WTC11 (cell line): ENCODE data around the gene PEAR1. TPM values are rescaled to one million over a fixed set of nuclear protein-coding genes. Genes with fewer than 3 reads are reported as not detected.
A peak's percentile ranks its signal among the peaks of the same experiment; 100 is the strongest.

ENCODE experiments used
- ATAC-seq: fragments of 200-7000 bp; cut with Tn5 transposase; 2 replicates; pipeline ENCODE4 v1.10.0; 2021; ENCODE audit warnings: mild to moderate bottlenecking, moderate library complexity
- CTCF ChIA-PET: fragments of 300-600 bp; sonication (Branson Sonifier 250); formaldehyde crosslinking; loops from one replicate; lab custom pipeline; 2021; ENCODE audit warnings: antibody characterized with exemption; lab: Charles Lee
- POLR2A ChIA-PET: fragments of 350-600 bp; sonication (Branson Sonifier 250); formaldehyde crosslinking; loops from one replicate; lab custom pipeline; 2021; ENCODE audit warnings: antibody characterized with exemption; lab: Charles Lee
- DNase-seq: peaks from one replicate; pipeline ENCODE4 v3.0.0; 2021; ENCODE audit warnings: low spot score
- H3K27ac Mint-ChIP-seq: 2 replicates; pipeline ENCODE4 v1.8.0; 2021; ENCODE audit warnings: mixed read lengths
- H3K27me3 Mint-ChIP-seq: 2 replicates; pipeline ENCODE4 v1.8.0; 2021; ENCODE audit warnings: low read depth, mild to moderate bottlenecking, moderate library complexity, mixed read lengths
- H3K36me3 Mint-ChIP-seq: 2 replicates; pipeline ENCODE4 v1.8.0; 2021; ENCODE audit warnings: mixed read lengths
- H3K4me1 Mint-ChIP-seq: 2 replicates; pipeline ENCODE4 v1.8.0; 2022; ENCODE audit warnings: mixed read lengths
- H3K4me3 Mint-ChIP-seq: 2 replicates; pipeline ENCODE4 v1.8.0; 2021; ENCODE audit warnings: mild to moderate bottlenecking, moderate library complexity, mixed read lengths
- H3K9me3 Mint-ChIP-seq: 2 replicates; pipeline ENCODE4 v1.8.0; 2021; ENCODE audit warnings: mixed read lengths
- ATF1 ChIP-seq: sonication (generic); formaldehyde crosslinking; IDR thresholded peaks from 2 replicates; pipeline ENCODE4 v1.8.1; 2023; ENCODE audit warnings: mild to moderate bottlenecking, moderate library complexity, missing genetic modification reagents
- ETV6 ChIP-seq: sonication (generic); formaldehyde crosslinking; IDR thresholded peaks from 2 replicates; pipeline ENCODE4 v1.8.1; 2022; ENCODE audit warnings: mild to moderate bottlenecking, missing genetic modification reagents
- GTF2I ChIP-seq: fragments of 250-450 bp; sonication (Bioruptor Pico); conservative IDR thresholded peaks from 2 replicates; pipeline ENCODE4 v1.4.0; 2021; ENCODE audit warnings: mild to moderate bottlenecking
- HMGA2 ChIP-seq: fragments of 250-450 bp; sonication (Bioruptor Pico); IDR thresholded peaks from 2 replicates; pipeline ENCODE4 v1.4.0; 2021; ENCODE audit warnings: mild to moderate bottlenecking, moderate library complexity
- JUN ChIP-seq: sonication (generic); formaldehyde crosslinking; IDR thresholded peaks from 2 replicates; pipeline ENCODE4 v1.8.0; 2023; ENCODE audit warnings: mild to moderate bottlenecking, missing genetic modification reagents
- NR3C1 ChIP-seq: sonication (generic); formaldehyde crosslinking; conservative IDR thresholded peaks from 2 replicates; pipeline ENCODE4 v1.8.1; 2023; ENCODE audit warnings: low read depth, mild to moderate bottlenecking, missing genetic modification reagents
- PRRX2 ChIP-seq: fragments of 250-450 bp; sonication (Bioruptor Pico); IDR thresholded peaks from 2 replicates; pipeline ENCODE4 v1.8.0; 2021; ENCODE audit warnings: mild to moderate bottlenecking
- RELA ChIP-seq: sonication (generic); formaldehyde crosslinking; IDR thresholded peaks from 2 replicates; pipeline ENCODE4 v1.8.1; 2022; ENCODE audit warnings: missing genetic modification reagents, mild to moderate bottlenecking, borderline replicate concordance
- SMAD3 ChIP-seq: sonication (generic); formaldehyde crosslinking; IDR thresholded peaks from 2 replicates; pipeline ENCODE4 v1.8.0; 2022; ENCODE audit warnings: missing genetic modification reagents, mild to moderate bottlenecking, borderline replicate concordance
- SOX15 ChIP-seq: fragments of 250-450 bp; sonication (Bioruptor Pico); IDR thresholded peaks from 2 replicates; pipeline ENCODE4 v1.9.0; 2021; ENCODE audit warnings: mild to moderate bottlenecking
- total RNA-seq: library from RNA; stranded (reverse); gene quantifications from 3 replicates; pipeline ENCODE4 v1.2.3, GENCODE V29; 2021
- TF ChIP-seq, protein P1 (sequence below): sonication (generic); formaldehyde crosslinking; IDR thresholded peaks from 2 replicates; pipeline ENCODE4 v1.8.0; 2023; ENCODE audit warnings: missing genetic modification reagents, mild to moderate bottlenecking, borderline replicate concordance
- TF ChIP-seq, protein P2 (sequence below): sonication (generic); formaldehyde crosslinking; conservative IDR thresholded peaks from 2 replicates; pipeline ENCODE4 v1.8.1; 2022; ENCODE audit warnings: mild to moderate bottlenecking, missing genetic modification reagents
- TF ChIP-seq, protein P3 (sequence below): sonication (generic); formaldehyde crosslinking; IDR thresholded peaks from 2 replicates; pipeline ENCODE4 v1.8.0; 2022; ENCODE audit warnings: mild to moderate bottlenecking, missing genetic modification reagents
- TF ChIP-seq, protein P4 (sequence below): sonication (generic); formaldehyde crosslinking; IDR thresholded peaks from 2 replicates; pipeline ENCODE4 v1.8.0; 2022; ENCODE audit warnings: mild to moderate bottlenecking, missing genetic modification reagents
- TF ChIP-seq, protein P5 (sequence below): sonication (generic); formaldehyde crosslinking; IDR thresholded peaks from 2 replicates; pipeline ENCODE4 v1.8.0; 2022; ENCODE audit warnings: mild to moderate bottlenecking, missing genetic modification reagents
- TF ChIP-seq, protein P6 (sequence below): fragments of 250-450 bp; sonication (Bioruptor Pico); IDR thresholded peaks from 2 replicates; pipeline ENCODE4 v1.9.0; 2021; ENCODE audit warnings: mild to moderate bottlenecking
- TF ChIP-seq, protein P7 (sequence below): sonication (generic); formaldehyde crosslinking; IDR thresholded peaks from 2 replicates; pipeline ENCODE4 v1.8.1; 2022; ENCODE audit warnings: missing genetic modification reagents, borderline replicate concordance
- TF ChIP-seq, protein P8 (sequence below): fragments of 250-450 bp; sonication (Bioruptor Pico); IDR thresholded peaks from 2 replicates; pipeline ENCODE4 v1.9.0; 2021; ENCODE audit warnings: moderate library complexity, mild to moderate bottlenecking, inconsistent platforms, borderline replicate concordance
- TF ChIP-seq, protein P9 (sequence below): fragments of 250-450 bp; sonication (Bioruptor Pico); IDR thresholded peaks from 2 replicates; pipeline ENCODE4 v2.1.2; 2022; ENCODE audit warnings: mild to moderate bottlenecking, moderate library complexity

PEAR1 gene
- total RNA-seq, 1 experiment from 2014 or later = 1.6 TPM

DNA sequence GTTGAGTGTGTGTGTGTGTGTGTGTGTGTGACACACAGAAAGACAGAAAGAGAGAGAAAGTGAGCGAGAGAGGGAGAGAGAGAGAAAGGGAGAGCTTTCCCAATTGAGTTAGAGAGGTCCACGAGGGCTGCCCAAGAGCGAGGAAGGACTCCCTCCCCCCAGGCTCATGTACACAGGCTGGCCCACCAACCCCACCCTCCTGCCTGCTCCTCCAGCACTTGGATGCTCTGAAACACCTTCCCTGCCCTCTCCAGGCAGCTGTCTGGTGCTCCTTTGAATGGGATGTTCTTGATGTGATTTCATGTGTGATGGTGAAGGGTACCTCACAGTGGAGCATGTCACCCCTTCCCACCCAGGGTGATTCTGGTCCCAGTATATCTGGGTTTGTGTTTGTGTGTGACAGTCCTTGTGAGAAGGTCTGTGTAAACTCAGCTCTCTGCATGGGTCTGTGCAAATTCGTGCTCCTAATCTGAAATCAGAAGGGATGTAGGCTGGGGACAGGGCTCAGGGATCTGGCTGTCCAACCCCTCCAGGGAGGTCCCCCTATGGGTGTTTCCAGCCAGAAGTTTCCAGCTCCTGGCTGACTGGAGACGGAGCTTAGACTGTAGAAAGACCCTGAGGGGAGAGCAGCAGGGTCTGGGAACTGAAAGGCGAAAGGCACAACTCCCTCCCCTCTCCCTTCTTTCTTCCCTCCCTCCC is 6.8 kb upstream of the PEAR1 start (continued):
- TF ChIP-seq, protein P1, sequence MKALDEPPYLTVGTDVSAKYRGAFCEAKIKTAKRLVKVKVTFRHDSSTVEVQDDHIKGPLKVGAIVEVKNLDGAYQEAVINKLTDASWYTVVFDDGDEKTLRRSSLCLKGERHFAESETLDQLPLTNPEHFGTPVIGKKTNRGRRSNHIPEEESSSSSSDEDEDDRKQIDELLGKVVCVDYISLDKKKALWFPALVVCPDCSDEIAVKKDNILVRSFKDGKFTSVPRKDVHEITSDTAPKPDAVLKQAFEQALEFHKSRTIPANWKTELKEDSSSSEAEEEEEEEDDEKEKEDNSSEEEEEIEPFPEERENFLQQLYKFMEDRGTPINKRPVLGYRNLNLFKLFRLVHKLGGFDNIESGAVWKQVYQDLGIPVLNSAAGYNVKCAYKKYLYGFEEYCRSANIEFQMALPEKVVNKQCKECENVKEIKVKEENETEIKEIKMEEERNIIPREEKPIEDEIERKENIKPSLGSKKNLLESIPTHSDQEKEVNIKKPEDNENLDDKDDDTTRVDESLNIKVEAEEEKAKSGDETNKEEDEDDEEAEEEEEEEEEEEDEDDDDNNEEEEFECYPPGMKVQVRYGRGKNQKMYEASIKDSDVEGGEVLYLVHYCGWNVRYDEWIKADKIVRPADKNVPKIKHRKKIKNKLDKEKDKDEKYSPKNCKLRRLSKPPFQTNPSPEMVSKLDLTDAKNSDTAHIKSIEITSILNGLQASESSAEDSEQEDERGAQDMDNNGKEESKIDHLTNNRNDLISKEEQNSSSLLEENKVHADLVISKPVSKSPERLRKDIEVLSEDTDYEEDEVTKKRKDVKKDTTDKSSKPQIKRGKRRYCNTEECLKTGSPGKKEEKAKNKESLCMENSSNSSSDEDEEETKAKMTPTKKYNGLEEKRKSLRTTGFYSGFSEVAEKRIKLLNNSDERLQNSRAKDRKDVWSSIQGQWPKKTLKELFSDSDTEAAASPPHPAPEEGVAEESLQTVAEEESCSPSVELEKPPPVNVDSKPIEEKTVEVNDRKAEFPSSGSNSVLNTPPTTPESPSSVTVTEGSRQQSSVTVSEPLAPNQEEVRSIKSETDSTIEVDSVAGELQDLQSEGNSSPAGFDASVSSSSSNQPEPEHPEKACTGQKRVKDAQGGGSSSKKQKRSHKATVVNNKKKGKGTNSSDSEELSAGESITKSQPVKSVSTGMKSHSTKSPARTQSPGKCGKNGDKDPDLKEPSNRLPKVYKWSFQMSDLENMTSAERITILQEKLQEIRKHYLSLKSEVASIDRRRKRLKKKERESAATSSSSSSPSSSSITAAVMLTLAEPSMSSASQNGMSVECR (CRISPR knock-in tag) = no peak
- TF ChIP-seq, protein P2, sequence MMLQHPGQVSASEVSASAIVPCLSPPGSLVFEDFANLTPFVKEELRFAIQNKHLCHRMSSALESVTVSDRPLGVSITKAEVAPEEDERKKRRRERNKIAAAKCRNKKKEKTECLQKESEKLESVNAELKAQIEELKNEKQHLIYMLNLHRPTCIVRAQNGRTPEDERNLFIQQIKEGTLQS (CRISPR knock-in tag) = no peak
- TF ChIP-seq PRRX2 (CRISPR knock-in tag) = no peak
- TF ChIP-seq NR3C1 (CRISPR knock-in tag) = no peak
- no peak for TF ChIP-seq RELA (CRISPR knock-in tag)
- TF ChIP-seq, protein P3, sequence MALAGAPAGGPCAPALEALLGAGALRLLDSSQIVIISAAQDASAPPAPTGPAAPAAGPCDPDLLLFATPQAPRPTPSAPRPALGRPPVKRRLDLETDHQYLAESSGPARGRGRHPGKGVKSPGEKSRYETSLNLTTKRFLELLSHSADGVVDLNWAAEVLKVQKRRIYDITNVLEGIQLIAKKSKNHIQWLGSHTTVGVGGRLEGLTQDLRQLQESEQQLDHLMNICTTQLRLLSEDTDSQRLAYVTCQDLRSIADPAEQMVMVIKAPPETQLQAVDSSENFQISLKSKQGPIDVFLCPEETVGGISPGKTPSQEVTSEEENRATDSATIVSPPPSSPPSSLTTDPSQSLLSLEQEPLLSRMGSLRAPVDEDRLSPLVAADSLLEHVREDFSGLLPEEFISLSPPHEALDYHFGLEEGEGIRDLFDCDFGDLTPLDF (CRISPR knock-in tag) = no peak
- TF ChIP-seq, protein P4, sequence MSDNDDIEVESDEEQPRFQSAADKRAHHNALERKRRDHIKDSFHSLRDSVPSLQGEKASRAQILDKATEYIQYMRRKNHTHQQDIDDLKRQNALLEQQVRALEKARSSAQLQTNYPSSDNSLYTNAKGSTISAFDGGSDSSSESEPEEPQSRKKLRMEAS (CRISPR knock-in tag) = no peak
- TF ChIP-seq, protein P5, sequence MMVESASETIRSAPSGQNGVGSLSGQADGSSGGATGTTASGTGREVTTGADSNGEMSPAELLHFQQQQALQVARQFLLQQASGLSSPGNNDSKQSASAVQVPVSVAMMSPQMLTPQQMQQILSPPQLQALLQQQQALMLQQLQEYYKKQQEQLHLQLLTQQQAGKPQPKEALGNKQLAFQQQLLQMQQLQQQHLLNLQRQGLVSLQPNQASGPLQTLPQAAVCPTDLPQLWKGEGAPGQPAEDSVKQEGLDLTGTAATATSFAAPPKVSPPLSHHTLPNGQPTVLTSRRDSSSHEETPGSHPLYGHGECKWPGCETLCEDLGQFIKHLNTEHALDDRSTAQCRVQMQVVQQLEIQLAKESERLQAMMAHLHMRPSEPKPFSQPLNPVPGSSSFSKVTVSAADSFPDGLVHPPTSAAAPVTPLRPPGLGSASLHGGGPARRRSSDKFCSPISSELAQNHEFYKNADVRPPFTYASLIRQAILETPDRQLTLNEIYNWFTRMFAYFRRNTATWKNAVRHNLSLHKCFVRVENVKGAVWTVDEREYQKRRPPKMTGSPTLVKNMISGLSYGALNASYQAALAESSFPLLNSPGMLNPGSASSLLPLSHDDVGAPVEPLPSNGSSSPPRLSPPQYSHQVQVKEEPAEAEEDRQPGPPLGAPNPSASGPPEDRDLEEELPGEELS (CRISPR knock-in tag) = no peak

DNA sequence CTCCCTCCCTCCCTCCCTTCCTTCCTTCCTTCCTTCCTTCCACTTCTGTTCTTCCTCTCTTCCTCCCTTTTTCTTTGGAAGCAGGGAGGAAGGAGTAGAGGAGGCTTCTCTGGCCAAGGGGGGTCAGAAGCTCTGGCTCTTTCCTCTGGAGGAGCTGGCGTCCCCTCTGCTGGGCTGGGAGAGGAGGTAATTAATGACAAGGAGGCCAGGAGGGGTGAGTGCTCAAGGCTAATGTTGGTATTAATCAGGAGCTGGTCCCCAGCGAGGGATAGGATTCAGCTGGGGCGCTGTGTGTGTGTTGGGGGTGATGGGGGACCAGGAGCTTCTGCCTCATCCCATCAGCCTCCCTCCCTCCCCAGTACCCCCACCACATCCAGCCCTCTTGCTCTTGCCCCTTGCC is 6.2 kb upstream of the PEAR1 start:
- Mint-ChIP-seq H3K4me3 (peak overlapping the region; percentile 43), H3K27me3 (peaks cover 61% of the 10 kb centered on the region), H3K36me3 (no peaks in the 10 kb centered on the region), H3K27ac (no peak overlapping the region), H3K9me3 (no peaks in the 10 kb centered on the region), H3K4me1 (peaks cover 34% of the 10 kb centered on the region)
- DNase-seq (no peak), ATAC-seq (no peak)
- CTCF ChIA-PET = interaction anchor here (0.5 to 13.3 kb wide), 21 partner anchors 11 to 260 kb away, joined by 3 to 211 read pairs (median 5); partner anchors contain the start of genes INSRR, ISG20L2, LRRC71 and METTL25B
- POLR2A ChIA-PET = interaction anchor here (0.7 kb wide), 1 partner anchor 159 kb away, joined by 3 read pairs; the partner anchor contains the start of genes ISG20L2 and METTL25B
- TF ChIP-seq JUN (CRISPR knock-in tag) (no peak), ATF1 (no peak), ETV6 (CRISPR knock-in tag) (no peak), SMAD3 (CRISPR knock-in tag) (no peak)

DNA sequence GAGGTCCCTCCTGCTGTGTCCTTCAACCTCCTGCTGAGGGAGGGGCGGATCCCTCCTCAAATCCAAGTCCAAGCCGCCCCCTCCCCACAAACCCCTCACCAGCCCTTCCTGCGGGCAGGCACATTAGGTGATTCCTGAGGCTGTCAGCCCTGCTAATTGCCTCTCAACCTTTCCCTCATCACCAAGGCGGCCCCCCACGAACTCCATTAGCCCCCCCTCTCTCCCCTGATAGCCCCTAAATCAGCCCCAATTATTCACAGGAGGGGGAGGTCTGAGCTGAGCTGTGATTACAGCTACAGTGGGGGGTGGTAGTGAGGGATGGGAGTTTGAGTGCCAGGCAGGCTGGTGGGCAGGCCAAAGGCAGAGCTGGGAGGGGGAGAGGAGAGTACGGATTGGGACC is 5.8 kb upstream of the PEAR1 start:
- DNase-seq = no peak
- ChIA-PET CTCF (interaction anchor here (0.6 to 13.3 kb wide), 19 partner anchors 11 to 209 kb away, joined by 3 to 211 read pairs (median 6); partner anchors contain the start of genes INSRR, ISG20L2, LRRC71 and METTL25B), POLR2A (no interaction called here)
- Mint-ChIP-seq H3K4me3 (peak overlapping the region; percentile 26; the same call in 1 of the 2 replicates), H3K4me1 (peaks cover 34% of the 10 kb centered on the region), H3K9me3 (no peaks in the 10 kb centered on the region), H3K27ac (no peak overlapping the region), H3K27me3 (peaks cover 65% of the 10 kb centered on the region), H3K36me3 (no peaks in the 10 kb centered on the region)
- ATAC-seq = no peak
- TF ChIP-seq, protein P6, sequence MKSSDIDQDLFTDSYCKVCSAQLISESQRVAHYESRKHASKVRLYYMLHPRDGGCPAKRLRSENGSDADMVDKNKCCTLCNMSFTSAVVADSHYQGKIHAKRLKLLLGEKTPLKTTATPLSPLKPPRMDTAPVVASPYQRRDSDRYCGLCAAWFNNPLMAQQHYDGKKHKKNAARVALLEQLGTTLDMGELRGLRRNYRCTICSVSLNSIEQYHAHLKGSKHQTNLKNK = no peak
- TF ChIP-seq, protein P7, sequence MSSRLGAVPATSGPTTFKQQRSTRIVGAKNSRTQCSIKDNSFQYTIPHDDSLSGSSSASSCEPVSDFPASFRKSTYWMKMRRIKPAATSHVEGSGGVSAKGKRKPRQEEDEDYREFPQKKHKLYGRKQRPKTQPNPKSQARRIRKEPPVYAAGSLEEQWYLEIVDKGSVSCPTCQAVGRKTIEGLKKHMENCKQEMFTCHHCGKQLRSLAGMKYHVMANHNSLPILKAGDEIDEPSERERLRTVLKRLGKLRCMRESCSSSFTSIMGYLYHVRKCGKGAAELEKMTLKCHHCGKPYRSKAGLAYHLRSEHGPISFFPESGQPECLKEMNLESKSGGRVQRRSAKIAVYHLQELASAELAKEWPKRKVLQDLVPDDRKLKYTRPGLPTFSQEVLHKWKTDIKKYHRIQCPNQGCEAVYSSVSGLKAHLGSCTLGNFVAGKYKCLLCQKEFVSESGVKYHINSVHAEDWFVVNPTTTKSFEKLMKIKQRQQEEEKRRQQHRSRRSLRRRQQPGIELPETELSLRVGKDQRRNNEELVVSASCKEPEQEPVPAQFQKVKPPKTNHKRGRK = no peak
- TF ChIP-seq HMGA2 (CRISPR knock-in tag) = no peak
- TF ChIP-seq SOX15 (CRISPR knock-in tag) = no peak
- TF ChIP-seq, protein P8, sequence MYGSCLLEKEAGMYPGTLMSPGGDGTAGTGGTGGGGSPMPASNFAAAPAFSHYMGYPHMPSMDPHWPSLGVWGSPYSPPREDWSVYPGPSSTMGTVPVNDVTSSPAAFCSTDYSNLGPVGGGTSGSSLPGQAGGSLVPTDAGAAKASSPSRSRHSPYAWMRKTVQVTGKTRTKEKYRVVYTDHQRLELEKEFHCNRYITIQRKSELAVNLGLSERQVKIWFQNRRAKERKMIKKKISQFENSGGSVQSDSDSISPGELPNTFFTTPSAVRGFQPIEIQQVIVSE = no peak
- TF ChIP-seq GTF2I (CRISPR knock-in tag) = no peak
- TF ChIP-seq, protein P9, sequence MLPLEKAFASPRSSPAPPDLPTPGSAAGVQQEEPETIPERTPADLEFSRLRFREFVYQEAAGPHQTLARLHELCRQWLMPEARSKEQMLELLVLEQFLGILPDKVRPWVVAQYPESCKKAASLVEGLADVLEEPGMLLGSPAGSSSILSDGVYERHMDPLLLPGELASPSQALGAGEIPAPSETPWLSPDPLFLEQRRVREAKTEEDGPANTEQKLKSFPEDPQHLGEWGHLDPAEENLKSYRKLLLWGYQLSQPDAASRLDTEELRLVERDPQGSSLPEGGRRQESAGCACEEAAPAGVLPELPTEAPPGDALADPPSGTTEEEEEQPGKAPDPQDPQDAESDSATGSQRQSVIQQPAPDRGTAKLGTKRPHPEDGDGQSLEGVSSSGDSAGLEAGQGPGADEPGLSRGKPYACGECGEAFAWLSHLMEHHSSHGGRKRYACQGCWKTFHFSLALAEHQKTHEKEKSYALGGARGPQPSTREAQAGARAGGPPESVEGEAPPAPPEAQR (CRISPR knock-in tag) = no peak
